Duodenal mucosa (tissue), 2 donors: Measurements from ENCODE around the gene EDN2.

Experiments
- H3K27ac ChIP-seq: one replicate; pipeline ENCODE4 v1.7.0; 2013; ENCODE audit warnings: low read depth, low read length
- H3K27me3 ChIP-seq, 2 donors: one replicate each; pipeline ENCODE4 v1.7.0; 2013; ENCODE audit warnings: low read length in 2 of 2, control low read depth in 1 of 2; ENCODE audit not compliant: insufficient read depth in 2 of 2, control insufficient read depth in 1 of 2
- H3K36me3 ChIP-seq, 2 donors: one replicate each; pipeline ENCODE4 v1.7.0; 2013; ENCODE audit warnings: low read length in 2 of 2, control low read depth in 1 of 2; ENCODE audit not compliant: insufficient read depth in 2 of 2, control insufficient read depth in 1 of 2
- H3K4me1 ChIP-seq, 2 donors: one replicate each; pipeline ENCODE4 v1.7.0; 2013; ENCODE audit warnings: low read length in 2 of 2, control low read depth in 1 of 2; ENCODE audit not compliant: insufficient read depth in 2 of 2, control insufficient read depth in 1 of 2
- H3K4me3 ChIP-seq, 2 donors: one replicate each; pipeline ENCODE4 v1.7.0; 2013; ENCODE audit warnings: low read length in 2 of 2, low read depth in 1 of 2
- H3K9ac ChIP-seq, 2 donors: one replicate each; pipeline ENCODE4 v1.7.0; 2013; ENCODE audit warnings: low read length in 2 of 2, low read depth in 1 of 2
- H3K9me3 ChIP-seq, 2 donors: one replicate each; pipeline ENCODE4 v1.7.0; 2013; ENCODE audit warnings: low read length in 2 of 2, control low read depth in 1 of 2; ENCODE audit not compliant: control insufficient read depth in 1 of 2

The EDN2 gene

GRCh38 chr1:41516168-41517061 is 31.9 kb upstream of the EDN2 start:
- peak overlapping the region; percentile 57 for H3K9ac ChIP-seq
- no peaks in the 10 kb centered on the region for H3K36me3 ChIP-seq
- H3K27me3 ChIP-seq = no peaks in the 10 kb centered on the region
- H3K27ac ChIP-seq = no peak overlapping the region
- H3K4me1 ChIP-seq = peaks cover 26 to 30% of the 10 kb centered on the region in 2 donors
- no peaks in the 10 kb centered on the region for H3K9me3 ChIP-seq
- peak overlapping the region; percentile 61 to 65 for H3K4me3 ChIP-seq

- no peaks in the 10 kb centered on the region for H3K27me3 ChIP-seq
- H3K9me3 ChIP-seq = no peaks in the 10 kb centered on the region
- peak overlapping the region; percentile 18 to 57 for H3K9ac ChIP-seq
- peaks cover 26 to 30% of the 10 kb centered on the region in 2 donors for H3K4me1 ChIP-seq
- H3K4me3 ChIP-seq = peak overlapping the region in 1 of 2 donors; percentile 37
- peak overlapping the region; percentile 59 for H3K27ac ChIP-seq
- H3K36me3 ChIP-seq = no peaks in the 10 kb centered on the region
These were observed 31.3 kb upstream of the EDN2 start for GRCh38 chr1:41515778-41516167.

GRCh38 chr1:41515131-41515678 is 30.7 kb upstream of the EDN2 start:
- peak overlapping the region in 1 of 2 donors; percentile 57 for H3K9ac ChIP-seq
- peaks cover 26 to 30% of the 10 kb centered on the region in 2 donors for H3K4me1 ChIP-seq
- H3K36me3 ChIP-seq = no peaks in the 10 kb centered on the region
- no peak overlapping the region for H3K27ac ChIP-seq
- H3K4me3 ChIP-seq = no peak overlapping the region
- no peaks in the 10 kb centered on the region for H3K9me3 ChIP-seq
- H3K27me3 ChIP-seq = no peaks in the 10 kb centered on the region

GRCh38 chr1:41514381-41514780 is 29.9 kb upstream of the EDN2 start:
- Histone ChIP-seq H3K27ac (no peak overlapping the region), H3K4me1 (peaks cover 26 to 30% of the 10 kb centered on the region in 2 donors), H3K36me3 (no peaks in the 10 kb centered on the region), H3K4me3 (no peak overlapping the region), H3K27me3 (no peaks in the 10 kb centered on the region), H3K9me3 (no peaks in the 10 kb centered on the region), H3K9ac (no peak overlapping the region)

GRCh38 chr1:41513383-41513735 is 28.9 kb upstream of the EDN2 start:
- Histone ChIP-seq H3K27me3 (no peaks in the 10 kb centered on the region), H3K9me3 (no peaks in the 10 kb centered on the region), H3K36me3 (no peaks in the 10 kb centered on the region), H3K27ac (no peak overlapping the region), H3K4me1 (peaks cover 26 to 30% of the 10 kb centered on the region in 2 donors), H3K4me3 (no peak overlapping the region), H3K9ac (no peak overlapping the region)

- Histone ChIP-seq H3K9ac (no peak overlapping the region), H3K27me3 (no peaks in the 10 kb centered on the region), H3K9me3 (no peaks in the 10 kb centered on the region), H3K36me3 (no peaks in the 10 kb centered on the region), H3K4me1 (peaks cover 26 to 30% of the 10 kb centered on the region in 2 donors), H3K4me3 (no peak overlapping the region), H3K27ac (no peak overlapping the region)
These were observed 28.4 kb upstream of the EDN2 start for GRCh38 chr1:41512701-41513382.

- Histone ChIP-seq H3K9ac (no peak overlapping the region), H3K4me1 (peaks cover 21 to 26% of the 10 kb centered on the region in 2 donors), H3K36me3 (no peaks in the 10 kb centered on the region), H3K9me3 (no peaks in the 10 kb centered on the region), H3K4me3 (no peak overlapping the region), H3K27ac (no peak overlapping the region), H3K27me3 (no peaks in the 10 kb centered on the region)
These were observed 26.7 kb upstream of the EDN2 start for GRCh38 chr1:41511239-41511540.

GRCh38 chr1:41510531-41511238 is 26.2 kb upstream of the EDN2 start:
- H3K9ac ChIP-seq = no peak overlapping the region
- no peaks in the 10 kb centered on the region for H3K27me3 ChIP-seq
- H3K36me3 ChIP-seq = no peaks in the 10 kb centered on the region

GRCh38 chr1:41509270-41509671 is 24.8 kb upstream of the EDN2 start:
- H3K4me1 ChIP-seq = peaks cover 4 to 8% of the 10 kb centered on the region in 2 donors
- no peaks in the 10 kb centered on the region for H3K9me3 ChIP-seq
- H3K27ac ChIP-seq = no peak overlapping the region
- no peaks in the 10 kb centered on the region for H3K27me3 ChIP-seq
- H3K9ac ChIP-seq = no peak overlapping the region
- no peak overlapping the region for H3K4me3 ChIP-seq
- H3K36me3 ChIP-seq = no peaks in the 10 kb centered on the region

More at GRCh38 chr1:41510531-41511238, 26.2 kb upstream of the EDN2 start:
- H3K27ac ChIP-seq = no peak overlapping the region
- no peaks in the 10 kb centered on the region for H3K9me3 ChIP-seq
- peaks cover 18 to 23% of the 10 kb centered on the region in 2 donors for H3K4me1 ChIP-seq
- no peak overlapping the region for H3K4me3 ChIP-seq

GRCh38 chr1:41508290-41508689 is 23.8 kb upstream of the EDN2 start:
- H3K36me3 ChIP-seq = no peaks in the 10 kb centered on the region
- H3K27ac ChIP-seq = no peak overlapping the region
- no peaks in the 10 kb centered on the region for H3K4me1 ChIP-seq
- no peaks in the 10 kb centered on the region for H3K27me3 ChIP-seq
- H3K9me3 ChIP-seq = no peaks in the 10 kb centered on the region
- no peak overlapping the region for H3K4me3 ChIP-seq
- no peak overlapping the region for H3K9ac ChIP-seq
